Mucosa of stomach (tissue), 1 donor: ENCODE data around the gene CCDC78.

Source experiments
- H3K27me3 ChIP-seq: one replicate; pipeline ENCODE4 v1.7.0; 2013; ENCODE audit warnings: mild to moderate bottlenecking, low read length; ENCODE audit not compliant: control insufficient read depth, insufficient read depth
- H3K36me3 ChIP-seq: one replicate; pipeline ENCODE4 v1.7.0; 2013; ENCODE audit warnings: low read length; ENCODE audit not compliant: control insufficient read depth, insufficient read depth
- H3K4me1 ChIP-seq: one replicate; pipeline ENCODE4 v1.7.0; 2013; ENCODE audit warnings: mild to moderate bottlenecking, low read length; ENCODE audit not compliant: control insufficient read depth, insufficient read depth
- H3K4me3 ChIP-seq: one replicate; pipeline ENCODE4 v1.7.0; 2013; ENCODE audit warnings: low read length
- H3K9ac ChIP-seq: one replicate; pipeline ENCODE4 v1.7.0; 2013; ENCODE audit warnings: mild to moderate bottlenecking, low read length, moderate library complexity
- H3K9me3 ChIP-seq: one replicate; pipeline ENCODE4 v1.7.0; 2013; ENCODE audit warnings: mild to moderate bottlenecking, low read length, moderate library complexity; ENCODE audit not compliant: control insufficient read depth
- donor health status: Pancreatic carcinoma.

CCDC78 gene

DNA sequence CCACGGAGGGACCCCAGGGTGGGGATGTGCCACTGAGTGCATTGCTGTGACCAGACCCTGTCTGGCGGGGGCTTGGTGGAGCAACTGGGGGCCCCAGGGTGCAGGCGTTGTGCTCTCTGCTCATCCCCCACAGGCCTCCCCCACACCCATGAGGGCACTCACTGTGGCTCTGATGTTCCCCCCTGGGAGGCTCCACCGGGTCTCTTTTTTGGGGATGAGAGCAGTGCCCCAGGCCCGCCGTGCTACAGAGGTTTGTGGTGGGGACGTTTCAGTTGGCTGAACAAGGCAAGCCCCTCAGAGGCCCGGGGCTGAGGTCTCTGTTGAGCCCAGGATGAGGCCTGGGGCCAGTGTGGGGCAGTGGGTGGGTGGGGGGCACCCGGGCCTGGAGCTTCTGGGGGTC lies 2.5 kb downstream of the CCDC78 start:
- peaks cover 42% of the 10 kb centered on the region for H3K4me1 ChIP-seq

DNA sequence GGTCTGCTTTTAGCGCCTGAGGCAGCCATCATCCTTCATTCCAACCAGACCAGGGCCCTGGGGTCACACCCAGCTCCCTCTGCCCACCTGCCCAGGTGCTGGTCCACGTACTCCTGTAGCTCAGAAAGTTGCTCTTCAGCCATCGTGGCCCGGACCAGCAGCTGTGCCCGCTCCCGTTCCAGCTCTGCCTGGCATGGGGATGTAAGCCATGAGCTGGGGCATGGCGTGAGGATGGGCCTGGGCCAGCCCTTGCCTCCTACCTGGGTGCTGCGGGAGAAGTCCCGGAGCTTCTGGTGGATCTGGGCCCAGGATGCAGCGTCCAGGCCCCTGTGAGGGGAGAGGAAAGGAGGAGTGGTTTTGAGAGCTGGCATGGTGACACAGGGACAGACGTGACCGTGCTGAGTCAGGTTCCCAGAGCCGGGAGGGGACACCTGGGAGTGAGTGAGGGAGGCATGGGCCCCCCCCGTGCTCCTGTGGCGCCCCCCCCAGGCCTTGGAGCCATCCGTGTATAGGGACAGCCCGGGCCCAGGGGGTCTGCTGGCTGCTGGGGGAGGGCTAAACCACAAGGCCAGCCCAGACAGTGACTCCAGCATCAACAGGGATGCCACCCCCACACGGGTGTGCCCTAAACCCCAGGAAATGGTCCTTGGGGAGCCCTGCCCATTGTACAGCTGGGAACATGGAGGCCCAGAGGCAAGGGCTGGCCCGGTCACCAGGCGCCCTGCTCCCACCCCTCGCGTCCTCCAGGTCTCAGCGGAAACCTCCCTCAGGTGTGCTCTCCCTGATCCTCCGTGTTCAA lies 3.2 kb downstream of the CCDC78 start:
- Histone ChIP-seq H3K9me3 (no peaks in the 10 kb centered on the region), H3K27me3 (peaks cover 19% of the 10 kb centered on the region), H3K4me3 (no peak overlapping the region), H3K9ac (no peak overlapping the region), H3K36me3 (no peaks in the 10 kb centered on the region), H3K4me1 (peaks cover 44% of the 10 kb centered on the region)

More for the DNA sequence above, 2.5 kb downstream of the CCDC78 start:
- H3K9me3 ChIP-seq = no peaks in the 10 kb centered on the region
- H3K36me3 ChIP-seq = no peaks in the 10 kb centered on the region
- H3K4me3 ChIP-seq = no peak overlapping the region
- H3K9ac ChIP-seq = no peak overlapping the region
- peaks cover 19% of the 10 kb centered on the region for H3K27me3 ChIP-seq

DNA sequence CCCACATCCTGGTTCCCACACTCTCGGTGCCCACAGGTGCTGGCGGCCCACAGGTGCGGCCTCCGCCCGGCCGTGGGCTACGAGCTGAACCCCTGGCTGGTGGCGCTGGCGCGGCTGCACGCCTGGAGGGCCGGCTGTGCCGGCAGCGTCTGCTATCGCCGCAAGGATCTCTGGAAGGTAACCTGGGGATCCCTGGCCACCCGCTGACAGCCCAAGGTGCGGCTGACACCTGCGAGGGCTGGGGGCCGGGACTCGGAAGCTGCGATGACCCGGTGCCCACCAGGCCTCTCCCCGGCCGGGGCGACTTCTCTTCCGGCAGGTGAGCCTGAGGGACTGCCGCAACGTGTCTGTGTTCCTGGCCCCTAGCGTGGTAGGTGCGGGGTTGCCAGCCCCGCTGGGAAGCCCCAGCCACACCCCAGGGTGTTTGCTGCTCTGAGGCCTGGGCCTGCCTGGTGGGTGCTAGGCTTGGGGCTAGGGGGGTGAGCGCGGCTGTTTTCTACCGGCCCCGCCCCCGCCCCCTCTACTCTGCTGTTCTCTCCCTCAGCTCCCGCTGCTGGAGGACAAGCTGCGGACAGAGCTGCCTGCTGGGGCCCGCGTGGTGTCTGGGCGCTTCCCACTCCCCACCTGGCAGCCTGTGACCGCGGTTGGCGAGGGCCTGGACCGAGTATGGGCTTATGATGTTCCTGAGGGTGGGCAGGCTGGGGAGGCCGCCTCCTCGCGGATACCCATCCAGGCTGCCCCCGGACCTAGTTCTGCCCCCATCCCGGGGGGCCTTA lies 4.3 kb downstream of the CCDC78 start:
- Histone ChIP-seq H3K36me3 (no peaks in the 10 kb centered on the region), H3K27me3 (peaks cover 19% of the 10 kb centered on the region), H3K4me1 (peaks cover 37% of the 10 kb centered on the region), H3K9me3 (no peaks in the 10 kb centered on the region), H3K9ac (no peak overlapping the region), H3K4me3 (peak overlapping the region; percentile 56)

DNA sequence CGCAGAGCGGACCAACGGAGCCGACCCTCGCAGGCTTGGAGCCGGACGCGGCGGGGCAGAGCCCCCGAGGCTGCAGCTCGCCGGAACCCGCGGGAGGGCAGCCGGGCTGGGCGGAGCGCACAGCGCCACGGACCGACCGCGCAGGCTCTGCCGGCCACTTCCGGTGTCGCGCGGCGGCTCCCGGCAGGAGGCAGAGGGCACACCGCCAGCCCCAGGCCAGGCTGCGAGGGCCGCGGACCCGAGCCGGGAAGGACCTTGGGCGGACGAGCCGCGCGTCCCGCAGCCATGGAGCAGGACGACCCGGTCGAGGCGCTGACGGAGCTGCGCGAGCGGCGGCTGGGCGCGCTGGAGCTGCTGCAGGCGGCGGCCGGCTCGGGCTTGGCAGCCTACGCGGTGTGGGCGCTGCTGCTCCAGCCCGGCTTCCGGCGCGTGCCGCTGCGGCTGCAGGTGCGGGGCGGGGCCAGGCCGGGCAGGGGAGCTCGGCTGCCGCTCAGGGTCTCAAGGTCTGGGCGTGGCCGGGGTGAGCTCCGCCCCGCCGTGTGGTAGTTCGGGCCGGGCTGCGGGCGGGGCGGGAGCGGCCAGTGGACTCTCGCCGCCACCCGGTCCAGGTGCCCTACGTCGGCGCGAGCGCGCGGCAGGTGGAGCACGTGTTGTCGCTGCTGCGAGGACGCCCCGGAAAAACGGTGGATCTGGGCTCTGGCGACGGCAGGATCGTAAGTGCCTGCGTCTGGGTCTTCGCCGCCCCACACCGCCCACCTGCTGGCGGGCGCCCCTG lies 5.1 kb downstream of the CCDC78 start, which contains the start of gene ANTKMT:
Gene ANTKMT (plus strand): TSS at position 157 of the 775 bp plus-strand sequence. CDS start 129 bp downstream, at position 286.
- peaks cover 40% of the 10 kb centered on the region for H3K4me1 ChIP-seq

DNA sequence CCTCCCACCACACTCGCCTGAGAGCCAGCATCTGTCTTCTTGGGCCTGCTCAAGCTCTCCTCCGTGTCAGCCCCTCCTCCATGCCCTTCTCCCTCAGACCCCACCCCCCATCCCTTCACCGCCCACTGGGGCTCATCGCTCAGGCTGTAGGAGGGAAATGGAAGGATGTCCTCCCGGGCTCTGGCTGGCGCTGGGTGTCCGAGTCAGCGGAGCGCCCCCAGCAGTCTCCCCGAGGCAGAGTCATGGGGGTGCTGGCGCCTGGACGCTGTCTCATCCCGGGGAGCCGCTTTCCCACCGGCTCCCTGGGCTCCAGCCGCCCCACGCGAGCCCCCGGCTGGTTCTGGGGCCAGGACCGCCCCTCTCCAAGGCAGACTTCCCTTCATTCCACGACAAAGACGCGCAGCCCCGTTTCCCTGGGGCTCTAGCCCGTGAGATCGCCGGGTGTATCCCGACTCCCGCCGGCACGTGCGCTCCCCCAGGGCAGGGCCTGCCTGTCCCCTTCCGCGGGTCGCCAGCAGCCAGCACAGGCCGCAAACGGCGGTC lies 5.7 kb downstream of the CCDC78 start:
- no peaks in the 10 kb centered on the region for H3K36me3 ChIP-seq
- peak overlapping the region; percentile 76 for H3K9ac ChIP-seq
- peaks cover 22% of the 10 kb centered on the region for H3K27me3 ChIP-seq
- peaks cover 40% of the 10 kb centered on the region for H3K4me1 ChIP-seq
- peak overlapping the region; percentile 56 for H3K4me3 ChIP-seq
- H3K9me3 ChIP-seq = no peaks in the 10 kb centered on the region

More for the DNA sequence above, 5.1 kb downstream of the CCDC78 start, which contains the start of gene ANTKMT:
- Histone ChIP-seq H3K27me3 (peaks cover 22% of the 10 kb centered on the region), H3K9ac (peak within 1 kb of the TSS; percentile 76), H3K36me3 (no peaks in the 10 kb centered on the region), H3K4me3 (peak within 1 kb of the TSS; percentile 56), H3K9me3 (no peaks in the 10 kb centered on the region)

DNA sequence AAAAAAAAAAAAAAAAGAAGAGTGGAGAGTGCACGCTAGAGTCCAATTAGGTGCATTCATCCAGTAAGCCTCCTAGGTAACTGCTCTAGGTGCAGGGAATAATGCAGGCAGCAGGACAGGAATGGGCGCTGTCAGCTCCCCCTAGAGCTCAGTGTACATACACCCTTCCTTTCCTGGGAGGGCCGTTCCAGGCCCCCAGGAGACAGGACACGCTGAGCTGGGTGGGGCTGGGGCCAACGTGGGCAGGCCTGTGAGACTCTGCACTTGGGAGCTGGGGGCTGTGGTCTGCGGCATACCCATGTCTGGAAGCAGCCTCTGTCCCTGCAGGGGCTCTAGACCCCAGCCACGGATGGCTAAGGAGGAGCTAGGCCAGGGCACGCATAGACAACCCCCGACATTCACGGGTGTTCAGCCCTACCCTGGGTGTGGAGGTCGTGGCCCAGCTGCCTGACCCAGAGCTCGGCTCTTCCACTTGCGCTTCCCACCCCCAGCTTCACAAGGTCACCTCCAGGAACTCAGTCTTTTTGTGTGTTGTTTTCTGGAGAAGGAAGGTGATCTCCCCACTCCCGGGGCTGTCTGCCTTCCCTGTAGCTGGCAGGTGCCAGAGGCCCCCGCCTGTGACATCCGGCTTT lies 6.3 kb downstream of the CCDC78 start:
- no peaks in the 10 kb centered on the region for H3K9me3 ChIP-seq
- peaks cover 40% of the 10 kb centered on the region for H3K4me1 ChIP-seq
- H3K9ac ChIP-seq = peak overlapping the region; percentile 76
- no peaks in the 10 kb centered on the region for H3K36me3 ChIP-seq
- H3K4me3 ChIP-seq = peak overlapping the region; percentile 56
- H3K27me3 ChIP-seq = peaks cover 16% of the 10 kb centered on the region

DNA sequence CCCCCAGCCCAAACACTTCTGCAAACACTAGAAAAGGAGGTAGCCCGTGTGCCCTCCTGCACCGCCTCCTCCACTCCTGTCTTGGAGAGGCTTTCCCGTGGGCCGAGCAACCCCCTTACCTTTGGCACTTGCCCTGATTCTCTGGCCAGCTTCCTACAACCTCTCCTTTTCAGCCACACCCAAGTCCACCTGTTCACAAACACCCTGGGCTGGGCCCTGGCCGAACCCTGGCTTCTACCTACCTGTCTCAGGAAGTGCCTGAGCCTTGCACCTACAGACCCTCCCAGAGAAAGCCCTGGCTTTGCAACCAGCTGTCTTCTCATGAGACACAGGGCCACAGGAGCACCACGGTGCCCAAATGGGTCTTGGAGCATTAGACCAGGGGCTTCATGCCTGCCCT lies 7.3 kb downstream of the CCDC78 start:
- Histone ChIP-seq H3K36me3 (no peaks in the 10 kb centered on the region), H3K27me3 (peaks cover 21% of the 10 kb centered on the region), H3K4me3 (no peak overlapping the region), H3K9ac (no peak overlapping the region), H3K4me1 (peaks cover 44% of the 10 kb centered on the region), H3K9me3 (no peaks in the 10 kb centered on the region)

DNA sequence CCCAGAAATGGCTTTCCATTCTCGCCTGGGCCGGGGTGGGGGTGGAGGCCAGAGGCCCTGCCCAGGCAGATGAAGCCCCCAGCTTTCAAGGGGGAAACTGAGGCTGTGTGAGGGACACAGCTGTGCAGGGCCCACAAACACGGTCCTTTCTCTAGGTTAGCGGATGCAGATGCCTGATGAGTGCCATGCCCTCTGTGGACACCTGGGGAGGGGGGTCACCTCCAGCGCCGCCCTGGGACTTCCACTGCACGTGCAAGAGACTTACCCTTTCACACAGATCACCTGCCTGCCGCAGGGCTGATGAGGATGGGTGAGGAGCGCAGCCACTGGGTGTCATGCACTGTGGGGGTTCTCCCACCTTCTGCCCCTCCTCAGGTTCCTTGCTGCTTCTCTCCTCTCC lies 7.9 kb downstream of the CCDC78 start:
- H3K9me3 ChIP-seq = no peaks in the 10 kb centered on the region
- H3K27me3 ChIP-seq = peaks cover 24% of the 10 kb centered on the region
- H3K9ac ChIP-seq = no peak overlapping the region
- H3K36me3 ChIP-seq = no peaks in the 10 kb centered on the region
- H3K4me1 ChIP-seq = peaks cover 44% of the 10 kb centered on the region
- H3K4me3 ChIP-seq = no peak overlapping the region

DNA sequence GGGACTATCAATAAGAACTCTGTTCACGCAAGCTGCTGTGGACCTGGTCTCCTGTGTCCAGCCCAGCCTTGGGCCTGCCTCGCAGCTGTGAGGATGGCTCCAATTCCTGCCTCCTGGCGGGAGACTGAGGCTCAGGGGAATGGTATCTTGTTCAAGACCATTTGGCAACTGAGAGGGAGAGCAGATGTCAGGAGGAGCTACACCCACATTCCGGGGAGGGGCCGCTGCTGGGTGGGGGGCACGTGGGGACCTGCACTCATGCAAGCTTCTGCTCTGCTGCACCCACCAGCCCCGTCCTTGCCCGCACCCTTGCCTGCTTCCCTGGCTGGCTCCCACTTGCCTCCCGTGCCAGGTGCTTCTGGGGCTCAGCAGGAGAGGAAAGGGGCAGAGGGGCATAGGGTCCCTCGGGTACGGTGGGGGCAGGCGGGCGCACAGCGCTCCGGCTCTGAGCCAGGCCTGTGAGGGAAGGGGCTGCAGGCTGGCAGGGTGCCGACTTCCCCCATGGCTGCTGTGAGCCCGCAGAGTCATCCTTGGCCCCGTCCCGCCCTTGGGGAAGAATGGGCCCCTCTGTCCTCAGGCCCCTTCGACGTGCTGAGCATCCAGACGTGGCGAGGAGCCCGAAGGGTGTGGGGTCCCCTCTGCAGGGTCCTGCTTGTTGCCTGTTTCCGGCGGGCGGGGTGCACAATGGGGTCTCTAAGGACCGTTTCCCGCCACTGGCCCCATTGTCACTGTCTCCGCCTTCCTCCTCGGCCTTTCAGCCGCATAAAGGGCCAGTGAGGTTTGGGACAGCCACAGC lies 8.6 kb downstream of the CCDC78 start:
- Histone ChIP-seq H3K9ac (no peak overlapping the region), H3K4me1 (peaks cover 44% of the 10 kb centered on the region), H3K36me3 (no peaks in the 10 kb centered on the region), H3K4me3 (no peak overlapping the region), H3K9me3 (no peaks in the 10 kb centered on the region), H3K27me3 (peaks cover 24% of the 10 kb centered on the region)

DNA sequence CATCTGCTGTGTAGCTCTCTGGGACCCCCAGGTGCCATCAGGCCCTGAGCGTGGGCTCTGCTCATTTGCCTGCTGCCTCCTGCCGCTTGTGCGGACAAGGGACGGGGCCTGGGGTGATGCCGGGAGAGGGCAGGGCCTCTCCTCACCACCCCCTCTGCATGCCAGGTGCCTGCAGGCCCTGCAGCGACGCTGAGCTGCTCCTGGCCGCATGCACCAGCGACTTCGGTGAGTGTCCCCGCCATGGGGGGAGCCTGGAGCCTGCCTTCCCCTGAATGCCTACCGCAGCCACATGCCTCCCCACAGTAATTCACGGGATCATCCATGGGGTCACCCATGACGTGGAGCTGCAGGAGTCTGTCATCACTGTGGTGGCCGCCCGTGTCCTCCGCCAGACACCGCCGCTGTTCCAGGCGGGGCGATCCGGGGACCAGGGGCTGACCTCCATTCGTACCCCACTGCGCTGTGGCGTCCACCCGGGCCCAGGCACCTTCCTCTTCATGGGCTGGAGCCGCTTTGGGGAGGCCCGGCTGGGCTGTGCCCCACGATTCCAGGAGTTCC lies 9.4 kb downstream of the CCDC78 start:
- H3K27me3 ChIP-seq = peaks cover 24% of the 10 kb centered on the region
- H3K4me1 ChIP-seq = peaks cover 42% of the 10 kb centered on the region
- H3K9me3 ChIP-seq = no peaks in the 10 kb centered on the region
- no peak overlapping the region for H3K9ac ChIP-seq
- no peaks in the 10 kb centered on the region for H3K36me3 ChIP-seq
- H3K4me3 ChIP-seq = no peak overlapping the region
